ENCODE data around the gene DLK1.

Gene DLK1

GRCh38 chr14:100726550-100727085, at the start of gene DLK1:
Gene DLK1, plus strand, starts transcription at chr14:100726892. Its CDS starts 177 bp downstream, at chr14:100727069.
- TF ChIP-seq CTCF (IDR thresholded peaks at IDR 0.05; ENCODE audit: extremely low read depth, missing control alignments), result no peak
- no peak for DNase-seq (ENCODE audit: low spot score)

GRCh38 chr14:100677152-100677551, 49.5 kb upstream of the DLK1 start:
- no peak for DNase-seq (ENCODE audit: low spot score)
- TF ChIP-seq CTCF (IDR thresholded peaks at IDR 0.05; ENCODE audit: extremely low read depth, missing control alignments), result no peak

- no peak for DNase-seq (ENCODE audit: low spot score)
- no peak for TF ChIP-seq CTCF (IDR thresholded peaks at IDR 0.05; ENCODE audit: extremely low read depth, missing control alignments)
Observed at GRCh38 chr14:100677554-100678468, 48.9 kb upstream of the DLK1 start.

- TF ChIP-seq CTCF (IDR thresholded peaks at IDR 0.05; ENCODE audit: extremely low read depth, missing control alignments), result no peak
- DNase-seq (ENCODE audit: low spot score), result no peak
Observed at GRCh38 chr14:100678469-100678828, 48.2 kb upstream of the DLK1 start.

GRCh38 chr14:100679153-100679552, 47.5 kb upstream of the DLK1 start:
- DNase-seq (ENCODE audit: low spot score), result no peak
- no peak for TF ChIP-seq CTCF (IDR thresholded peaks at IDR 0.05; ENCODE audit: extremely low read depth, missing control alignments)

- no peak for DNase-seq (ENCODE audit: low spot score)
- TF ChIP-seq CTCF (IDR thresholded peaks at IDR 0.05; ENCODE audit: extremely low read depth, missing control alignments), result no peak
Observed at GRCh38 chr14:100679707-100680438, 46.8 kb upstream of the DLK1 start.

Measured in GM20000 (cell line).